HepG2 (cell line): ENCODE results near the gene DMAC2L. TPM values are rescaled to one million over a fixed set of nuclear protein-coding genes. Genes with fewer than 3 reads are reported as not detected.
A peak's percentile ranks its signal among the peaks of the same experiment; 100 is the strongest.

ENCODE experiments used
- ATAC-seq: fragments of 200-7000 bp; cut with Tn5 transposase; 3 replicates; pipeline ENCODE4 v1.9.1; 2020; ENCODE audit warnings: mild to moderate bottlenecking, moderate library complexity
- BruUV-seq: library from RNA; stranded (reverse); fragments of 400-500 nt; replicated peaks from 2 replicates; lab custom pipeline; 2021; lab: Mats Ljungman, UMichigan
- CTCF ChIA-PET: fragments of 300-600 bp; formaldehyde crosslinking; extraction: SDS; loops from one replicate; lab custom pipeline; 2021; ENCODE audit warnings: low total read pairs, inconsistent platforms, low intra/inter-chr PET ratio; lab: Yijun Ruan, JAX
- POLR2A ChIA-PET: fragments of 350-600 bp; sonication (Branson Sonifier 250); formaldehyde crosslinking; loops from one replicate; lab custom pipeline; 2020; ENCODE audit warnings: antibody characterized with exemption, inconsistent platforms; lab: Yijun Ruan, JAX
- DNase-seq: peaks from one replicate; pipeline ENCODE4 v3.0.0-alpha.2; 2015; ENCODE audit warnings: low spot score
- FAIRE-seq: peaks from 3 replicates; lab custom pipeline; 2011; peaks lifted over from hg19 to GRCh38; lab: Jason Lieb, UNC
- H2AFZ ChIP-seq: one replicate; pipeline ENCODE4 v1.6.1; 2011; ENCODE audit warnings: low read length, inconsistent platforms
- H3K27ac ChIP-seq: fragments of 300-600 bp; 3 replicates; pipeline ENCODE4 v1.8.0; 2011; ENCODE audit warnings: mixed run types, mild to moderate bottlenecking, mixed read lengths, low read length, inconsistent platforms; ENCODE audit not compliant: insufficient read depth; ENCODE audit errors: extremely low read length
- H3K27me3 ChIP-seq, 2 experiments: fragments of 200-600 bp in 1 of 2; 2 replicates in 1 of 2; 3 replicates in 1 of 2; pipeline versions ENCODE4 v1.6.0 to v1.8.0; 2011; ENCODE audit warnings: low read length in 2 of 2, mild to moderate bottlenecking in 2 of 2, moderate library complexity in 2 of 2, inconsistent platforms in 1 of 2; ENCODE audit not compliant: insufficient read depth in 2 of 2, control insufficient read depth in 1 of 2
- H3K36me3 ChIP-seq, 2 experiments: fragments of 200-600 bp in 1 of 2; replicated peaks in 1 of 2; 2 replicates in 1 of 2; 3 replicates in 1 of 2; pipeline versions ENCODE4 v1.5.1 to v1.8.0; 2011; ENCODE audit warnings: low read length in 2 of 2, inconsistent platforms in 1 of 2; ENCODE audit not compliant: insufficient read depth in 2 of 2, control insufficient read depth in 1 of 2
- H3K4me1 ChIP-seq: 2 replicates; pipeline ENCODE4 v1.5.1; 2012; ENCODE audit warnings: low read length, inconsistent platforms; ENCODE audit not compliant: insufficient read depth
- H3K4me2 ChIP-seq: 2 replicates; pipeline ENCODE4 v1.6.0; 2011; ENCODE audit warnings: low read depth, low read length, inconsistent platforms
- H3K4me3 ChIP-seq, 3 experiments: fragments of 200-600 bp in 1 of 3; sonication (generic), shearing (Covaris generic) in 1 of 3; replicated peaks in 1 of 3; 2 replicates each; pipeline ENCODE4 v1.5.1; 2011 to 2016; ENCODE audit warnings: low read length in 3 of 3, inconsistent platforms in 2 of 3, low read depth in 2 of 3, mild to moderate bottlenecking in 2 of 3, control low read depth in 1 of 3, mixed read lengths in 1 of 3; ENCODE audit not compliant: insufficient read depth in 1 of 3
- H3K79me2 ChIP-seq: one replicate; pipeline ENCODE4 v1.6.1; 2011; ENCODE audit warnings: low read length, inconsistent platforms; ENCODE audit not compliant: insufficient read depth
- H3K9ac ChIP-seq: 2 replicates; pipeline ENCODE4 v1.6.0; 2011; ENCODE audit warnings: mild to moderate bottlenecking, low read depth, low read length, inconsistent platforms; ENCODE audit not compliant: insufficient read depth
- H3K9me3 ChIP-seq: 2 replicates; pipeline ENCODE4 v1.5.1; 2012; ENCODE audit warnings: mild to moderate bottlenecking, low read length
- H4K20me1 ChIP-seq: 2 replicates; pipeline ENCODE4 v1.6.0; 2011; ENCODE audit warnings: inconsistent platforms, mild to moderate bottlenecking, low read length, moderate library complexity; ENCODE audit not compliant: insufficient read depth
- HNRNPK ChIP-seq: fragments of 200-400 bp; formaldehyde crosslinking; IDR thresholded peaks from 2 replicates; pipeline ENCODE4 v1.6.1; 2018; ENCODE audit warnings: low read length, low read depth, moderate library complexity, mild to moderate bottlenecking; ENCODE audit not compliant: poor library complexity, severe bottlenecking
- MBNL3 ChIP-seq: fragments of 250-450 bp; sonication (Bioruptor Pico); conservative IDR thresholded peaks from 2 replicates; pipeline ENCODE4 v1.8.0; 2022; ENCODE audit warnings: mild to moderate bottlenecking, inconsistent platforms
- PITX1 ChIP-seq: sonication (generic); formaldehyde crosslinking; IDR thresholded peaks from 2 replicates; pipeline ENCODE4 v1.5.1; 2020; ENCODE audit warnings: mild to moderate bottlenecking, missing genetic modification reagents
- WGBS: methylation state at CpG from one replicate; pipeline ENCODE4 v1.1.6; 2017; ENCODE audit warnings: low lambda C conversion rate; 5-methylcytosine and 5-hydroxymethylcytosine counted together
- in situ Hi-C: cut with HindIII; loops from 2 replicates; pipeline ENCODE4 v1.10.0; 2017; ENCODE audit warnings: low pct_unique_long_range_greater_than_20kb; ENCODE audit not compliant: extremely low pct_ligation_motif_present
- intact Hi-C: fragments of 100-400 bp; cut with micrococcal nuclease; formaldehyde crosslinking; loops from one replicate; pipeline ENCODE4 v1.10.0; 2022; ENCODE audit not compliant: unreplicated experiment
- polyA plus RNA-seq, 8 experiments: library from polyadenylated mRNA; depleted of rRNA in 3 of 8; stranded (reverse) in 7 of 8; unstranded in 1 of 8; fragments of >200 nt; fragmentation: Illumina TruSeq in 4 of 8; extraction: Trizol in 4 of 8; gene quantifications; 2 replicates each; pipeline versions ENCODE4 v1.2.1 to v1.2.3, GENCODE V29; 2011 to 2016; ENCODE audit warnings: low read depth in 4 of 8, missing spikeins in 1 of 8, mixed read lengths in 1 of 8; ENCODE audit not compliant: insufficient read depth in 1 of 8
- total RNA-seq, 5 experiments: library from RNA; depleted of rRNA; stranded (reverse); fragments of >200 nt; fragmentation: Illumina TruSeq; extraction: Trizol; gene quantifications; 2 replicates each; pipeline ENCODE4 v1.2.3, GENCODE V29; 2016; ENCODE audit warnings: low read depth in 1 of 5

DMAC2L gene
- total and polyA plus RNA-seq, 2 of the 13 experiments (the other 11 are each of a cell fraction or from before 2014, with no cell fraction given), result 19.4 to 23.2 TPM

- H3K4me3 ChIP-seq, result no peak overlapping the region
- no peaks in the 10 kb centered on the region for H3K9me3 ChIP-seq
- no peak overlapping the region for H3K4me2 ChIP-seq
- H3K79me2 ChIP-seq, result no peaks in the 10 kb centered on the region
- no peak for ATAC-seq
- no TSS peak for BruUV-seq
- H3K4me1 ChIP-seq, result peaks cover 22% of the 10 kb centered on the region
- CTCF ChIA-PET, result no interaction called here
- H3K9ac ChIP-seq, result no peak overlapping the region
- no peak overlapping the region for H2AFZ ChIP-seq
- WGBS, result 84% methylated on average over 3 of the region's 3 CpGs
- peak; percentile 90 for TF ChIP-seq HNRNPK
- no peak for TF ChIP-seq PITX1 (CRISPR knock-in tag)
- TF ChIP-seq, all 625 proteins: peak for 1
- FAIRE-seq (no peak), DNase-seq (no peak)
- Histone ChIP-seq H3K36me3 (peaks cover 0 to 2% of the 10 kb centered on the region in 2 experiments; a peak in 1 of 5 replicates), H3K27me3 (no peaks in the 10 kb centered on the region), H4K20me1 (no peaks in the 10 kb centered on the region), H3K27ac (no peak overlapping the region)
- intact Hi-C loops (no loop called here), in situ Hi-C loops (no loop called here)
- POLR2A ChIA-PET, result interaction anchor here (0.9 kb wide), 1 partner anchor 12 kb away, joined by 3 read pairs; no protein-coding TSS in a partner anchor
Observed at GRCh38 chr14:50339178-50339804, 27.2 kb downstream of the DMAC2L start.

- Histone ChIP-seq H4K20me1 (no peaks in the 10 kb centered on the region), H3K27ac (no peak overlapping the region), H3K4me2 (no peak overlapping the region), H3K4me1 (peaks cover 22% of the 10 kb centered on the region), H3K27me3 (no peaks in the 10 kb centered on the region), H3K4me3 (no peak overlapping the region), H3K9me3 (no peaks in the 10 kb centered on the region), H3K36me3 (peaks cover 0 to 2% of the 10 kb centered on the region in 2 experiments; a peak in 1 of 5 replicates), H3K9ac (no peak overlapping the region), H3K79me2 (no peaks in the 10 kb centered on the region), H2AFZ (no peak overlapping the region)
- ChIA-PET CTCF (no interaction called here), POLR2A (interaction anchor here (0.9 kb wide), 1 partner anchor 12 kb away, joined by 3 read pairs; no protein-coding TSS in a partner anchor)
- intact Hi-C loops (loop anchor here (5.0 kb wide), 1 partner anchor 192 kb away; the partner anchor contains the start of gene MAP4K5), in situ Hi-C loops (no loop called here)
- FAIRE-seq, result no peak
- BruUV-seq, result no TSS peak
- ATAC-seq, result no peak
- DNase-seq, result no peak
- TF ChIP-seq MBNL3 (CRISPR knock-in tag), result no peak
- 91% methylated on average over 5 of the region's 5 CpGs for WGBS
Observed at GRCh38 chr14:50340045-50340444, 27.9 kb downstream of the DMAC2L start.
